Ovary (tissue), 3 donors: ENCODE results near the gene IL1R1.

ENCODE experiments used
- EP300 ChIP-seq: sonication (generic); formaldehyde crosslinking; IDR thresholded peaks from one replicate; pipeline ENCODE4 v1.6.1; 2017; ENCODE audit warnings: antibody characterized with exemption
- TF ChIP-seq, protein P1 (sequence below), 3 donors: fragments of 450-650 bp in 2 of 3; fragments of 200-600 bp in 1 of 3; IDR thresholded peaks; one replicate each; pipeline versions ENCODE4 v1.5.1 to v1.8.0; 2016 to 2022; ENCODE audit warnings: antibody characterized with exemption in 3 of 3, mild to moderate bottlenecking in 1 of 3
- donor health status: DM: no; HTN: no; CAD: no.

GRCh38 chr2:102109016-102109415 lies 33.5 kb upstream of the IL1R1 start:
- TF ChIP-seq, protein P1, sequence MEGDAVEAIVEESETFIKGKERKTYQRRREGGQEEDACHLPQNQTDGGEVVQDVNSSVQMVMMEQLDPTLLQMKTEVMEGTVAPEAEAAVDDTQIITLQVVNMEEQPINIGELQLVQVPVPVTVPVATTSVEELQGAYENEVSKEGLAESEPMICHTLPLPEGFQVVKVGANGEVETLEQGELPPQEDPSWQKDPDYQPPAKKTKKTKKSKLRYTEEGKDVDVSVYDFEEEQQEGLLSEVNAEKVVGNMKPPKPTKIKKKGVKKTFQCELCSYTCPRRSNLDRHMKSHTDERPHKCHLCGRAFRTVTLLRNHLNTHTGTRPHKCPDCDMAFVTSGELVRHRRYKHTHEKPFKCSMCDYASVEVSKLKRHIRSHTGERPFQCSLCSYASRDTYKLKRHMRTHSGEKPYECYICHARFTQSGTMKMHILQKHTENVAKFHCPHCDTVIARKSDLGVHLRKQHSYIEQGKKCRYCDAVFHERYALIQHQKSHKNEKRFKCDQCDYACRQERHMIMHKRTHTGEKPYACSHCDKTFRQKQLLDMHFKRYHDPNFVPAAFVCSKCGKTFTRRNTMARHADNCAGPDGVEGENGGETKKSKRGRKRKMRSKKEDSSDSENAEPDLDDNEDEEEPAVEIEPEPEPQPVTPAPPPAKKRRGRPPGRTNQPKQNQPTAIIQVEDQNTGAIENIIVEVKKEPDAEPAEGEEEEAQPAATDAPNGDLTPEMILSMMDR (IDR thresholded peaks at IDR 0.05): no peak
- no peak for TF ChIP-seq EP300
